SKM-1 treated with dmso at 0.1 percent for 144 hours (cell line): ENCODE measurements around the gene TBC1D22A.
A peak's percentile ranks its signal among the peaks of the same experiment; 100 is the strongest.

Experiments
- DNase-seq: peaks from one replicate; lab custom pipeline; 2025; ENCODE audit not compliant: unreplicated experiment; lab: John Stamatoyannopoulos, UW

TBC1D22A gene

DNA sequence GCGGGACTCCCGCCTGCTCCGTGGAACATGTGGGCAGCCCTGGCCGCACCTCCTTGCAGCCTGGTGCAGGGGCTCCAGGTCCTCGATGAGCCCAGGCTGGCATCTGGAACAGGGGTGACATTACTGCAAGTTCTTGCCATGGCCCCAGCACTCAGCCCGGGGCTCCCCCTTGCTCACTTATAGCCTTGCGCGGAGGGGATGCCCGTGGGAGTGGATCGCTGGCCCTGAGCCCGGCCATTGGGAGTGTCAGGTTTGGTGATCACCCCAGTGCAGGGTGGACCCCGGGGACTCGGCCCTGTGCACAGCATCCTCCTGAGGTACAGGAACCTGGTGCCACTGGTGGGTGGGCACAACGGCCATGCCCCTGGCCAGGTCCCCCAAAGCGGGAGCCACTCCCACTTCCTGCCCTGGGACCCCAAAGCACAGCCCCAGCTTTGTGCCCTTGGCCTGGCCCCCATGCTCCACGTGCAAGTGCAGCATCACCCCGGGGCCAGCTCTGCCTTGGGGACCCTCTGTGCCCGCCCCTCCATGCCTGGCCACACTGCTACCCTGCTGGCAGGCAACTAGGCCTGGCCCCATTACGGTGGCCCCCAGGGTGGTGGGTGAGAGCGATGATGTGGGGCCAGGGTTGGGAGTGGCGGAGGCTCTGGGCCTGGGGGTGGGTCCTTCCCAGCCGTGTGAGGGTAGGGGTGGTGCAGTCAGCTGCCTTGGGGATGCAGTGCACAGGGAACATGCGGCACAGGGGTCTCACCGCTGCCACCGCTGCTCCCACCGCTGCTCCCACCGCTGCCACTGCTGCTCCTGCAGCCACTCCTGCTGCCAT is 439.8 kb downstream of the TBC1D22A start:
- no peak for DNase-seq

DNA sequence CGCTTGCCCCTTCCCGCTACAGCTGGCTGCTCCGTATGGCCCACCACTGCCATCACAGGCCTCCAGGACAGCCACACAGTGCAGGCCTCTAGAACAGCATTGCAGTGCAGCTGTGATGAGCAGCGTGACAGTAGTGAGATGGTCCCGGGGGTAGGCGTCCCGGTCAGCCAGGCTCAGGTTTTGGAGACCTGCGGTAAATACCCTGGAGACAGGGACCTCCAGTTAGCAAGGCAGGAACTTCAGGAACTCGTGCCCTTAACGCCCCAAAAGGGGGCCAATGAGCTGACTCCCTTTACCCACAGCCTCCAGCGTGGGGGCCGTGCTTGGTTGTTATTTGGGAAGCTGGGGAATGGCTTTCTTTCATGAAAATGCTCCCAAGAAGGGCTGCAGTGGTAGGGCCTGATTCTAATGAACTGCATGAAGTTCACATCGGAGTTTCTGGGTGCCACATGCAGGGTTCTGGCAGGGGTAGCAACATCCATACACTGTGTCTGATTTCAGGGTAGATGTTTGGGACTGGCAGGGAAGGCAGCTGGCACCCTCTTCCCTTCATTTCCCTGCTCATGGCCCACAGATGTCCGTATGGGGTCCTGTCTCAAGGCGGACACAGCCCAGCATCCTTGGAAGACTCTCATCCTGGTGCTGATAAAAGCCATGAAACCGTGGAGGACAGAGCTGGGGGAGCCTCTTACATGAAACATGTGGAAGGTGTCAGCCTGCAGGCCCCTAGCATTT is 440.5 kb downstream of the TBC1D22A start:
- no peak for DNase-seq

DNA sequence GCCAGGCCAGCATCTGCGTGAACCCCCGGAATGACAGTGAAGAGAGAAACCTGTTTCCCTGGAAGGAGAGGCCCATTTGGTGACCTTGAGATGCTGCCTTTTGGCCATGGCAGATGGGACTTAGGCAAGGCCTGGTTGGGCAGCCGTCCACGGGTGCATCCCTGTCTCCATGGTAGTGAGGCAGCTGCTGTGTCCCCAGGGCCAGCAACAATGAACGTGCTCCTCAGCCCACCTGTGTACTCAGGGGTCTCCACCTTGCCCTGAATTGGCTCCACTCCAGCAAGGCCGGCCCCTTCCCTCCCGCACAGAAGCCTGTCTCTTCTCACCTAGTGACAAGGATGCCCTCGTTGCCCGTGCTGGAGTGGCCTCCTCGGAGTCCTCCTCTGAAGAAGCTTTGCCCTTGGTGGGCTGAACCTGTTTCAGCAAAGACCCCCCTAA is 441.1 kb downstream of the TBC1D22A start:
- DNase-seq, result no peak

DNA sequence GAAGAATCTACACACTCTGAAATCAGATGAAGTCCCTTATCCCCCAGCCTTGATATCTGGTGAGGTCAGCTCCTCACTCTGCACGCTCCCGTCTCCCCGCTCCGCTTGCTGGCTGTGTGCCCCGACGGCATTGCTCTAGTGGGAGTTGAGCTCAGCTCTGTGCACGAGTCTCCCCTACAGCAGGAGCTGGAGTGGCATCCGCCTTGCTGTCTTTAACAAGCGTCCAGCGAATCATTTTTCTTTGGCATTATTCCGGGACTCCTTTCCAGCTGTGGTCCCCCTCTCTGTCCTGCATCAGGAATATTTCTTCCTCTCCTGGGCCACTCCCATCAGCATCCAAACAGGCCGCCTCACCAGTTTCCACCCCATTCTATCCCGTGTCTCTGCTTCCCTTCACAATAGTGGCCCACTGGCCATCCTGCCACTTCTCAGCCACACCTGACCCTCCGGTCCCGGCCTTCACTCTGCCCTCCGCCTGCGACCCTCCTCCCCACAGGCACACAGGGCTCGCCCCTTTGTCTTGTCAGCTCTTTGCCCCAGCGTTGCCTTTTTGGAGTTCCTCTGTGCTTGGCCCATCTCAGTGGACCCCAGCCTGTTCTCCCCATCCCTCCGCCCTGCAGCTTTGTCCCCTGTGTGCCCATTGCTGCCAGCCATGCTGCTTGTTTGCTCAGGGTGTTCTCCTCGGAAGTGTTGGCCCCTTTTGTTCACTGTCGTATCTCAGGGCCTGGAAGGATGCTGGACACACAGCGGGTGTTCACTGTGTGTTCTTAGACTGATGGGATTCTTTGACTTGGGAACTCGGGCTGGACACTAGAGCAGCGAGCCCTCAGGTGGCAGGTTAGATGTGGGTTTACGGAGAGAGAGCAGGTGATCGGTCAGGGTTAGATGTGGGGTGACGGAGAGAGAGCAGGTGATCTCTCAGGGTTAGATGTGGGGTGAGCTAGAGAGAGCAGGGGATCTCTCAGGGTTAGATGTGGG is 441.8 kb downstream of the TBC1D22A start:
- no peak for DNase-seq

DNA sequence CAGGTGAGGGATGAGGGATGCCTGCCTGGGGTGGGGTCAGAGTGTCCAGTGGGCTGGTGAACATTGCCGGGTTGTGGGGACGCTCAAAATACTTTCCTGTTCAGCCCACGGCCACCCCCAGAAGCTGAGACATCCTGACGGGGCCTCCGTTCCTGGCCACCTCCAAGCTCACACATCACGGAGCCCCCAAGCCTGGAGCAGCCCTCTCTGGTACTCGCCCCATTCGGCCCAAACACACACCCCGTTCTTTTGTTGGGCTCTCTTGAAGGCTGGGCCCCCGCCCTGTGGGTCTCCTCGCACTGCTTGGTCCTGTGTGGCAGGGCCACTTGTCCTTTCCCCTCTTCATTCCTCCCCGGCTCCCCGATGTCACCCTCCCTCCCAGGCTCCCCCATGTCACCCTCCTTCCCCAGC is 442.6 kb downstream of the TBC1D22A start:
- no peak for DNase-seq

DNA sequence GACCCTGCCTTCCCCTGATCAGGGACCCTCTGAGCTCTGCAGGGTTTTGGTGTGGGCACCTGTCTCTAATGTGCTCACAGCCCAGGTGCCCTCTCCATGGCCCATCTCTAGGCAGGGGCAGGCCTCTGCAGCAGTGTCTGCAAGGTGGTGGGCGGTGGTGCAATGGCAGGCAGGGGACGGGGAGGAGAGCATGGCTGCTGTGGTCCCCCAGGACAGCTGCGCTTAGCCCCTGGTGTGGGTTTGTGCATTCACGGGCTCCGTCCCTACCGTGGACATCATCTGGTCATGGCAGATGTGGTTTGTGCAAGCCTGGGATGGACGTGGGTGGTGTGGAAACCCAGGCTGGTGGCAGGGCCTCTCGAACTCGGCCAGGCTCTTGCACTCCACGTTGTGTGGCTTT is 443.1 kb downstream of the TBC1D22A start:
- no peak for DNase-seq

DNA sequence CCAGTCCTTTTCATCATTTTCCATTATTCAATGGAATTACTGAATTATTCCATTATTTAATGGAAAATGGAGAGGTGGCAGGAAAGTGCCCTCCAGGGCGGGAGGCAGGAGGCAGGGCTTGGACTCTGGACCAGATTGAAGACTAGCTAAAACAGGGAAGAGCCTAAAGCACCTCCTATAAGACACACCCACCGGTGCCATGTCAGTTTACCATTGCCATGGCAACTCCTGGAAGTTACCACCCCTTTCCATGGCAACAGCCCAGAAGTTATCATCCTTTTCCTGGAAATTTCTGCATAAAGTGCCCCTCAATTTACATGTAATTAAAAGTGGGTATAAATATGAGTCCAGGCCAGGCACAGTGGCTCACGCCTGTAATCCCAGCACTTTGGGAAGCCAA is 443.7 kb downstream of the TBC1D22A start:
- no peak for DNase-seq

DNA sequence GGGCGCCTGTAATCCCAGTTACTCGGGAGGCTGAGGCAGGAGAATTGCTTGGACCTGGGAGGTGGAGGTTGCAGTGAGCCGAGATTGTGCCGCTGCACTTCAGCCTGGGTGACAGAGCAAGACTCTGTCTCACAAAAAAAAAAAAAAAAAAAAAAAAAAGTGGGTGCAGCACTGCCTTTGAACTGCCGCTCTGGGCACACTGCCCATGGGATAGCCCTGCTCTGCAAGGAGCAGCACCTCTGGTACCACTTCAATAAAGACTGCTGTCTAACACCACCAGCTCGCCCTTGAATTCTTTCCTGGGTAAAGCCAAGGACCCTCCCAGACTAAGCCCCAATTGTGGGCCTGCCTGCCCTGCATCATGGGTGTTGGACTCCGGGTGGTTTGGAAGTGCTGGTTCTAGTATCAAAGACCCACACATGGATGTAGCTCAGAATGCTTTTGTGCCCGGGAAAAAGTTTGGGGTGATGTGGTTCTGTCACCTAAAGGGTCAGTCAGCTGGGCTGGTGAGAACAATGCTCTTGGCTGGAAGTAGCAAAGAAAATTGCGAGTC is 444.3 kb downstream of the TBC1D22A start:
- DNase-seq, result no peak

DNA sequence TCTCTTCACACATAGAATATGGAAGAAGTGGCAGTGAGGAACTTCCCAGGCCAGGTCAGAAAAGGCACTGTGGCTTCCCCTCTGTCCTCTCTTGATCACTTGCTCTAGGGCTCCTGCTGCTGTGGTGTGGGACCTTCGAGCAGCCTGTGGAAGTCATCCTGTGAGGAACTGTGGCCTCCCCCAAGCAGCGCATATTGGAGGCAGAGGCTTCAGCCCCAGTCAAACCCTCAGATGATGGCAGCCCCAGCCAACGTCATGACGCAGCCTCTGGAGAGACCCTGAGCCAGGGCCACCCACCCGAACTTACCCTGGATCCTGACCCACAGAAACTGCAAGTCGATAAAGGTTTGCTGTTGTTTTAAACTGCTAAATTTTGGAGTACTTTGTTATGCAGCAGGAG is 444.9 kb downstream of the TBC1D22A start:
- DNase-seq, result no peak

DNA sequence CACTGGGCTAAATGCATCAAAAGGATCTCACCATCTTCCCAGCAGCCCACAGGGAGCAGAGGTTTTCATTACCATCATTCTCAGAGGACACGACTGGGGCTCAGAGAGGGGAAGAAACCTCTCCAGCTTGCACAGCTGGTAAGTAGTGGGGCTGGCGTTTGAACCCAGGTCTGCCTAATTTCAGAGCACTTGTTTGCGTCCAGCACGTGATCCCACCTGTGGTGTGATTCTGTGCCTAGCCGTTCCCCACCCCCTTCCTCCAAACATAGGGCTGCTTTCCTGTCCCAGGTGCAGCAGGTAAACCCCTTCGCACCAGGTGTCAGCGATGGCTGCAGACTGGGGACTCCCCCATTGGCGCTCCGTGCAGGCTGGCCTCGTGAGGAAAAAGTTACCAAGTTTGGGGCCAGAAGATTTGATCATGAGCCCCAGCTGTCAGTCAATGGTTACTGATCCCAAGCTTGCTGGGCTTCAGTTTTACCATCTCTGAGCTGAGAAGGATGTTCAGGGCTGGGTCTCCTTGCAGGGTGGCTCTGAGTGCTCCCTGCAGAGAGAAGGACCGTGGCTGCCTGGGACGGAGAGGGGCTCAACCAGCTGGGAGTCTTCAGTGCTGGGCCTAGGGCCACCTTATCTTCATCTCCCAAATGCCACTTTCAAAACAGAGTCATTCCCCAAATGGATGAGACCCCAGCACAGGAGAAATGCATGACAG is 445.6 kb downstream of the TBC1D22A start:
- no peak for DNase-seq

DNA sequence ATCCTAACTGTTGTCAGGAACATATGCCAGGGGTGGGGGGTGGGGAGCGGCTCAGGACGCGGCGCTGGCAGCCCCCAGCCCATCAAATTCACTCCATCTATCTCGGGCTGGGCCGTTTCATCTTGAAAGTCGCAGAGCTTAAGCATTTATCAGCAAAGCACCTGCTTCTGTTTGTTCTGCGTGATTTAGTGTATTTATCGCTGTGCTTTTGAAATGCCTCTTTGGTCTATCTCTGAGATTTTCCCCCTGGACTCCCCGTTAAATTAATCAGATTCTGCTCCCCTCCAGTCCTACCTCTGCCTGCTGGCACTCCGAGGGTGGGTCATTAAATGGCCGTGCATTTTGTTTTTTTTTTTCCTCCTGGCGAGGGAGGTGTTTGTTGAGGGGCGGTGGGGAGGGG is 446.2 kb downstream of the TBC1D22A start:
- DNase-seq, result no peak

DNA sequence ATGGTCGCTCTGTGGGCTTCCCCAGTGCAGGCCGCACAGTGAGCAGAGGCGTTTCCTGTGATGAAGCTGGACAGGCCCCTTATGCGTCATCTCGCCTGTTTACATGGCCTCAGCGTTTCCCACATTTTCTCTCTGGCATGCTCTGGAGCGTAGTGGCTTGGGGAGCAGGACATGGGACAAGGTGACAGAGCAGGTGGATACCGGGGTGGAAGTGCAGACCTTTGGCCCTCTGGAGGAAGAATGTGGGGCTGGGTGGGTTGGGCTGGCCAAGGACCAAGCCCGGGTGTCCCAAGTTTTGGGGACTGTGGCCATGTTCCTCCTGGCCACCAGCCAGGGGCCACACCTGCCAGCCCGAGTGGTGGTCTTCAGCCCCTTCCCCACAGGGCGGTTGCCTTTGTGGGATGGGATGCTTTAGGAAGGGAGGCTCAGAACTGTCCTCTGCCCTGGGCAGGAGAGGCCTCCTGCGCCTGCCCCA is 446.6 kb downstream of the TBC1D22A start:
- no peak for DNase-seq

DNA sequence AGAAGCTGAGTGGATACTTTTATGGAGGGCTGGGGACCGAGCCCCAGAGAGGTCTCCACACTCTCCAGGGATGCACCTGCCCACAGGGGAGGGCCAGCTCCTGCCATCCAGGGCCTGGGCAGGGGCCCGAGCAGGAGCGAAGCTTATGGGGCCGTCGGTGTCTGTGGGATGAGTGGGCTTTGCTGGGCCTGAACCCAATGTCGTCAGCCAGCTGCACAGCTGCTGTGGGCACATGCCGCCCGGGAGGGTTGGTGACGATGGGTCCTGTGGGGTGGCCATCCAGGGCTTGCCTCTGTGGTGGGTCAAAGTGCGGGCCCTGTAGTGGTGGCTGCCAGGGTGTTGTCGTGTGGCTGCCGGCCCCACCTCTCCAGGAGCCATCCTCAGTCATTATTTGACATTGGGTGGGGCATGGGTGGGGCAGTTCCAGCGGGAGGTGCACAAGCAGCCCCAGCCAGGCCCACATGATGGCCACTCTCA is 447.1 kb downstream of the TBC1D22A start:
- DNase-seq, result no peak

DNA sequence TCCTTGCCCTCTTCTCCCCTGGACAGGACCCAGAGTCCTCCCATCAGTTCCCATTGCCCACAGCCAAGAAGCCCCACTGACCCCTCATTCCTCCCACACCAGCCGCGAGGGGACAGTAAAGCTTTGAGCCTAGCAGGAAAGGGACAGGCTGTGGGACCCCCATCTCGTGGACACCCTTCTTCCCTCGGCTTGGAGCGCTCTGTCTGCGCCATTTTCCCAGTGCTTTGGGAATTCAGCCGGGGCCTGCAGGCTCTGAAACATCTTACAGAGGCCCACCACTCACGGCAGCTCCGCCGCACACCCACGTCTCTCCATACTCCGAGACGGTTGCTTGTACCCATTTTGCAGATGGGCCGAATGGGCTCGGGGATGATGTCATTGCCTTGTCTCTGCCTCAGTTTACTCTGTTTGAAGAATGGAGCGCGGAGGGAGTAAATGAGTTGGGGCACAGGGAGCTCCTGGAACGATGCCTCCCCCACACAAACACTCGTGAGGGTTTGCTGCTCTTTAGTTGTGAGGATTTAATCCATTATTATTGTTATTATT is 447.7 kb downstream of the TBC1D22A start:
- no peak for DNase-seq

DNA sequence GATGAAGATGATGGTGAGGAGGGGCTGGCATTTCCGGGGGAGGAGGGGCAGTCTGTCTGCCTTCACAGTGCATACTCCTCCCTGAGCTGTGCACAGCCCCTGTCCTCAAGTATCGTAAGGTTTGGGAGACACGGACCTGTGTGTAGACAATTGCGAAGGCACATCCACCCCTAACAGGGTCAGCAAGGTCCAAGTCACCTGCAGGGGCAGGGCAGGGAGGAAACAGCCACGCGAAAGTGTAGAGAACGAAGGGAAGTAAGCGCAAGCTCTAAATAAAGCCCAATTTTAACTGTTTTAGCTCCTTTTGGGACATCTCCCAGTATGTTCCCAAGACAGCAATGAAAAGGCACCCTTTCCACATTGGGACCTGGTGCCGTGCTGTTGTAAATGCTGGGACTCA is 448.2 kb downstream of the TBC1D22A start:
- DNase-seq, result no peak

DNA sequence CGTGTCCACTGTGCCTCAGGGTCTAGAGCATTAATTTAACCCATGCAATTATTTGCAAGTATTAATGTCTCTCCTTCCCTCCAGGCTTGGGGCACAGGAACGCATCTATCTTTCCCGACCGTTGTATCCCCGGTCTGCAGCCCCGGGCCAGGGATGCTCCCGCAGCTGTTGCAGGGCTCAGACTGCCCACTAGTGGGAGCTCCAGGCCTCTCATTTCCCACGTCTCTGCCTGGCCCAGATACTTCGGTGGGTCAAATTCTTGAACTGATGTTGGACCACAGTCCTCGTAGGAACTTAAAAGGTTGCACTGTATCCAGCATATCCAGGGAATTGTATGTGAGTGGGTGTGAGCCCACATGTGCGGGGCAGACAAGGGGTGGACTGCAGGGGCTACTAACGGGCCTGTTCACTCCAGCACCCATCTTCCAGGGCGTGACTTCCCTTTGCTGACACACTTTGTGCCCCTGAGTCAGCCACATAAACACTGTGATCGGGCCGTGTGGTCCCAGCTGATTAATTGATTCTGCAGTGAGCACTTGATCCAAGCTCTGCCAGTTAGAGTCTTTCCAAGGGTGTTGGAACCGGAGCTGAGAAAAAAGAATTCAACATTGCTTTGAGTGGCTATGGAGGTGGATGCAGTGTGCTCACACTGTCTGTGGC is 451.3 kb downstream of the TBC1D22A start:
- peak; percentile 28 for DNase-seq

DNA sequence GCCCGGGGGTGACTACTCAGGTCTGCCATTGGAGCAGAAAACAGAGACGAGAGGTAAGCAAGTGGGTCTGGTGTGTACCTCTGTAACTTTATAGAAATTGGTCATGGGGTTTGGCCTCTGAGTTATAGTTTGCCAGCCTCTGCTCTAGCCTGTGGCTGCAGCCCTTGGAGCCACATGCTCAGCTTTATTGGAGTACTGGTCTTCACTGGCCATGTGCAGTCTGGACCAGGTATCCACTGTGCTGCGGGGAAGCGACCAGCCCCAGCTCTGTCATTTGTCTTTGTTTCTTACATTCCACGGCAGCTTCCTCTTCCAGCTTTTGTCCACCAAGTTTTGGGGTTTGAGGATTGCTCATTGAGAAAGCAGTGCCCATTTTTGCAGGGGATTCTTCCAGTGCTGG is 453.4 kb downstream of the TBC1D22A start:
- no peak for DNase-seq

DNA sequence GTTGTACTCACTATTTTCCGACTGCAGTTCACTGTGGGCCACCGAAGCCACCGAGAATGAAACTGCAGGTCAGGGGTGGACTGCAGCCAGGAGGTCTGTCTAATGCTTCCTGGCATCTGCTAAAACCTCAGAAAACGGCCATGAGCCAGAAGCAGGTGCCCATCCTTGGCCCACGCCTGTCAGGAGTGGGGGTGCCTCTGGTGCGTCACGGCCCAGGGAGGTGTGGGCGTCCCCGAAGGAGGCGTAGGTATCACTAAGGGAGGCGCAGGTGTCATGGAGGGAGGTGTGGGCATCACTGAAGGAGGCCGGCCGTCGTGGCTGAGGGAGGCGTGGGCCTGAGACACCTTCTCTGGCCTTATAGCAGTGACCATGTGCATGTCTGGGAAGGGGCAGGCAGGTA is 456.2 kb downstream of the TBC1D22A start:
- no peak for DNase-seq

DNA sequence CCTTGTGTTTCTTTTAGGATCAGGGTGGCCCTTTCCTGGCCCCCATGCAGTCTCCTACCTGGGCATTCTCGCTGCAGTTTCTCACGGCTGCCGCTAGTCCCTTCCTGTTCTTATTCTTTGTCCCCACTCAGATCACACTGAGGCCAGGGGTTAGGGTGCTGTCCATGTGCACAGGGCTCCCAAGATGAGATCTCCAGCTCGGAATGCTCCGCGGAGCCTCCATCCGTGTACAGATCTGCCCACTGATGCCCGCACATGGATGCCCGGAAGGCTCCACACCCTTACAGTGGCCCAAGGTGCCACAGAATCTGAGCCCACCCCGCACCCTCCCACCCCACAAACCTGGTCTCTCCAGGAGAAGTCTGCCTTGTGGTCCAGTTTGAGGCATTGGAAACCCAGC is 457.3 kb downstream of the TBC1D22A start:
- DNase-seq, result no peak
